ENCODE data around the gene MLLT1. TPM values are rescaled to one million over a fixed set of nuclear protein-coding genes. Genes with fewer than 3 reads are reported as not detected.

Gene MLLT1
- total RNA-seq, 1 experiment from 2014 or later: 55.0 TPM

- TF ChIP-seq ZNF274 (IDR thresholded peaks at IDR 0.05; ENCODE audit: low read depth, low read length) (no peak), POLR2A (IDR thresholded peaks at IDR 0.05; ENCODE audit: borderline replicate concordance, extremely low read depth, insufficient read depth, insufficient read length) (no peak)
Measured at GRCh38 chr19:6326815-6327214, 47.0 kb upstream of the MLLT1 start (continued).

- no TSS peak for BruUV-seq (replicated peaks)
- CTCF ChIA-PET: no interaction called here
- no peaks in the 10 kb centered on the region for H3K4me1 ChIP-seq (ENCODE audit: control insufficient read depth in 1 of 2, insufficient read depth in 2 of 2, low read length in 2 of 2)
- H3K4me2 ChIP-seq (ENCODE audit: low read length): no peak overlapping the region
- no peak overlapping the region for H3K27ac ChIP-seq (ENCODE audit: low read depth, low read length)
- intact Hi-C loops (cut with micrococcal nuclease): no loop called here
- no peaks in the 10 kb centered on the region for H3K79me2 ChIP-seq (ENCODE audit: insufficient read depth, low read length)
- no peak overlapping the region for H3K4me3 ChIP-seq (replicated peaks in 1 of 2; ENCODE audit: low read depth in 1 of 2, low read length in 2 of 2)
- no peak overlapping the region for H2AFZ ChIP-seq (ENCODE audit: low read depth, low read length, poor library complexity, severe bottlenecking)
- TF ChIP-seq ELF1 (IDR thresholded peaks at IDR 0.05; ENCODE audit: borderline replicate concordance, low read depth) (no peak), JUND (IDR thresholded peaks at IDR 0.05) (no peak), FOSL1 (IDR thresholded peaks at IDR 0.05; ENCODE audit: low read depth) (no peak), POLR2A (IDR thresholded peaks at IDR 0.05; ENCODE audit: borderline replicate concordance, extremely low read depth, insufficient read depth, insufficient read length) (no peak), SP1 (IDR thresholded peaks at IDR 0.05; ENCODE audit: low read depth) (no peak), POLR2AphosphoS5 (IDR thresholded peaks at IDR 0.05; ENCODE audit: low read depth, low read length) (no peak), YY1 (IDR thresholded peaks at IDR 0.05; ENCODE audit: extremely low read depth, insufficient replicate concordance, low read depth, low read length) (no peak)
- H3K36me3 ChIP-seq (ENCODE audit: control insufficient read depth in 1 of 2, insufficient read depth in 2 of 2, low read length in 2 of 2): no peaks in the 10 kb centered on the region
- DNase-seq (ENCODE audit: low read depth, low spot score): no peak
- no peak for ATAC-seq
- RAD21 ChIA-PET (ENCODE audit: low non-redundant PET in 1 of 2, low total read pairs in 2 of 2, uncharacterized antibody in 2 of 2, unreplicated experiment in 2 of 2): no interaction called here
- no peaks in the 10 kb centered on the region for H3K9me3 ChIP-seq (ENCODE audit: control insufficient read depth in 1 of 2, insufficient read depth in 1 of 2, low read depth in 1 of 2, low read length in 2 of 2)
- H4K20me1 ChIP-seq (ENCODE audit: insufficient read depth): no peaks in the 10 kb centered on the region
- peaks cover 10% of the 10 kb centered on the region; the same call in 1 of the 2 replicates for H3K27me3 ChIP-seq (ENCODE audit: insufficient read depth, low read length)
- POLR2A ChIA-PET: no interaction called here
- H3K9ac ChIP-seq (ENCODE audit: low read length): no peak overlapping the region
- no peaks in the 10 kb centered on the region for H3K9me2 ChIP-seq (ENCODE audit: insufficient read depth)
Measured at GRCh38 chr19:6325614-6326013, 45.8 kb upstream of the MLLT1 start.

- intact Hi-C loops (cut with micrococcal nuclease): no loop called here
- ChIA-PET POLR2A (no interaction called here), CTCF (no interaction called here), RAD21 (ENCODE audit: low non-redundant PET in 1 of 2, low total read pairs in 2 of 2, uncharacterized antibody in 2 of 2, unreplicated experiment in 2 of 2) (no interaction called here)
- BruUV-seq (replicated peaks): no TSS peak
- Histone ChIP-seq H3K9ac (ENCODE audit: low read length) (no peak overlapping the region), H3K9me3 (ENCODE audit: control insufficient read depth in 1 of 2, insufficient read depth in 1 of 2, low read depth in 1 of 2, low read length in 2 of 2) (no peaks in the 10 kb centered on the region), H3K4me1 (ENCODE audit: control insufficient read depth in 1 of 2, insufficient read depth in 2 of 2, low read length in 2 of 2) (no peaks in the 10 kb centered on the region), H3K27ac (ENCODE audit: low read depth, low read length) (no peak overlapping the region), H3K79me2 (ENCODE audit: insufficient read depth, low read length) (no peaks in the 10 kb centered on the region), H3K27me3 (ENCODE audit: insufficient read depth, low read length) (peaks cover 10% of the 10 kb centered on the region; the same call in 1 of the 2 replicates), H3K4me3 (replicated peaks in 1 of 2; ENCODE audit: low read depth in 1 of 2, low read length in 2 of 2) (no peak overlapping the region), H4K20me1 (ENCODE audit: insufficient read depth) (no peaks in the 10 kb centered on the region), H3K4me2 (ENCODE audit: low read length) (no peak overlapping the region), H3K36me3 (ENCODE audit: control insufficient read depth in 1 of 2, insufficient read depth in 2 of 2, low read length in 2 of 2) (no peaks in the 10 kb centered on the region), H3K9me2 (ENCODE audit: insufficient read depth) (no peaks in the 10 kb centered on the region), H2AFZ (ENCODE audit: low read depth, low read length, poor library complexity, severe bottlenecking) (no peak overlapping the region)
- ATAC-seq (no peak), DNase-seq (ENCODE audit: low read depth, low spot score) (no peak)
- no peak for TF ChIP-seq TCF7L2 (IDR thresholded peaks at IDR 0.05; ENCODE audit: borderline replicate concordance, extremely low read depth, insufficient read depth, insufficient read length)
- no peak for TF ChIP-seq SP1 (IDR thresholded peaks at IDR 0.05; ENCODE audit: low read depth)
- no peak for TF ChIP-seq POLR2A (IDR thresholded peaks at IDR 0.05; ENCODE audit: borderline replicate concordance, extremely low read depth, insufficient read depth, insufficient read length)
- TF ChIP-seq SIN3A (IDR thresholded peaks at IDR 0.05; ENCODE audit: low read depth): no peak
- no peak for TF ChIP-seq ZNF274 (IDR thresholded peaks at IDR 0.05; ENCODE audit: low read depth, low read length)
- no peak for TF ChIP-seq ATF3 (IDR thresholded peaks at IDR 0.05)
- TF ChIP-seq POLR2AphosphoS5 (IDR thresholded peaks at IDR 0.05; ENCODE audit: low read depth, low read length): no peak
- no peak for TF ChIP-seq EZH2 (IDR thresholded peaks at IDR 0.05)
- no peak for TF ChIP-seq ELF1 (IDR thresholded peaks at IDR 0.05; ENCODE audit: borderline replicate concordance, low read depth)
- TF ChIP-seq EGR1 (IDR thresholded peaks at IDR 0.05; ENCODE audit: low read depth): no peak
- no peak for TF ChIP-seq RAD21 (IDR thresholded peaks at IDR 0.05; ENCODE audit: low read depth)
- no peak for TF ChIP-seq SRF (IDR thresholded peaks at IDR 0.05; ENCODE audit: low read depth)
- no peak for TF ChIP-seq CBX3 (IDR thresholded peaks at IDR 0.05; ENCODE audit: low read depth)
Measured at GRCh38 chr19:6324757-6325156, 45.0 kb upstream of the MLLT1 start.
